ENCODE measurements around the gene FILIP1L.

Gene FILIP1L

GRCh38 chr3:100141586-100141985 lies 27.3 kb upstream of the FILIP1L start:
- TF ChIP-seq GATA3 (IDR thresholded peaks at IDR 0.05; ENCODE audit: low read depth, low read length): no peak
- no peak for TF ChIP-seq GATA2 (IDR thresholded peaks at IDR 0.05; ENCODE audit: low read depth, low read length)

- no peak for TF ChIP-seq GATA3 (IDR thresholded peaks at IDR 0.05; ENCODE audit: low read depth, low read length)
- TF ChIP-seq GATA2 (IDR thresholded peaks at IDR 0.05; ENCODE audit: low read depth, low read length): no peak
These were observed 26.7 kb upstream of the FILIP1L start for GRCh38 chr3:100140976-100141375.

- TF ChIP-seq GATA3 (IDR thresholded peaks at IDR 0.05; ENCODE audit: low read depth, low read length) (no peak), GATA2 (IDR thresholded peaks at IDR 0.05; ENCODE audit: low read depth, low read length) (no peak)
These were observed 22.6 kb upstream of the FILIP1L start for GRCh38 chr3:100136921-100137320.

- TF ChIP-seq GATA2 (IDR thresholded peaks at IDR 0.05; ENCODE audit: low read depth, low read length) (no peak), GATA3 (IDR thresholded peaks at IDR 0.05; ENCODE audit: low read depth, low read length) (no peak)
These were observed 16.9 kb upstream of the FILIP1L start for GRCh38 chr3:100131241-100131640.

- no peak for TF ChIP-seq GATA3 (IDR thresholded peaks at IDR 0.05; ENCODE audit: low read depth, low read length)
- TF ChIP-seq GATA2 (IDR thresholded peaks at IDR 0.05; ENCODE audit: low read depth, low read length): no peak
These were observed 15.6 kb upstream of the FILIP1L start for GRCh38 chr3:100129941-100130340.

- TF ChIP-seq GATA2 (IDR thresholded peaks at IDR 0.05; ENCODE audit: low read depth, low read length) (no peak), GATA3 (IDR thresholded peaks at IDR 0.05; ENCODE audit: low read depth, low read length) (no peak)
These were observed 14.3 kb upstream of the FILIP1L start for GRCh38 chr3:100128565-100128964.

GRCh38 chr3:100127792-100128191 lies 13.5 kb upstream of the FILIP1L start:
- TF ChIP-seq GATA3 (IDR thresholded peaks at IDR 0.05; ENCODE audit: low read depth, low read length) (no peak), GATA2 (IDR thresholded peaks at IDR 0.05; ENCODE audit: low read depth, low read length) (no peak)

GRCh38 chr3:100125161-100125938 lies 11.0 kb upstream of the FILIP1L start:
- TF ChIP-seq GATA3 (IDR thresholded peaks at IDR 0.05; ENCODE audit: low read depth, low read length) (no peak), GATA2 (IDR thresholded peaks at IDR 0.05; ENCODE audit: low read depth, low read length) (no peak)

GRCh38 chr3:100124201-100124761 lies 10.0 kb upstream of the FILIP1L start:
- TF ChIP-seq GATA2 (IDR thresholded peaks at IDR 0.05; ENCODE audit: low read depth, low read length): no peak
- TF ChIP-seq GATA3 (IDR thresholded peaks at IDR 0.05; ENCODE audit: low read depth, low read length): no peak

- TF ChIP-seq GATA3 (IDR thresholded peaks at IDR 0.05; ENCODE audit: low read depth, low read length) (no peak), GATA2 (IDR thresholded peaks at IDR 0.05; ENCODE audit: low read depth, low read length) (no peak)
These were observed 8.8 kb upstream of the FILIP1L start for GRCh38 chr3:100123112-100123511.

GRCh38 chr3:100122321-100122720 lies 8.0 kb upstream of the FILIP1L start:
- TF ChIP-seq GATA2 (IDR thresholded peaks at IDR 0.05; ENCODE audit: low read depth, low read length) (no peak), GATA3 (IDR thresholded peaks at IDR 0.05; ENCODE audit: low read depth, low read length) (no peak)

- TF ChIP-seq GATA2 (IDR thresholded peaks at IDR 0.05; ENCODE audit: low read depth, low read length) (no peak), GATA3 (IDR thresholded peaks at IDR 0.05; ENCODE audit: low read depth, low read length) (no peak)
These were observed 6.4 kb upstream of the FILIP1L start for GRCh38 chr3:100120693-100121092.

- TF ChIP-seq GATA2 (IDR thresholded peaks at IDR 0.05; ENCODE audit: low read depth, low read length): no peak
- no peak for TF ChIP-seq GATA3 (IDR thresholded peaks at IDR 0.05; ENCODE audit: low read depth, low read length)
These were observed 5.7 kb upstream of the FILIP1L start for GRCh38 chr3:100120012-100120411.

GRCh38 chr3:100117093-100117492 lies 2.8 kb upstream of the FILIP1L start:
- no peak for TF ChIP-seq GATA2 (IDR thresholded peaks at IDR 0.05; ENCODE audit: low read depth, low read length)
- no peak for TF ChIP-seq GATA3 (IDR thresholded peaks at IDR 0.05; ENCODE audit: low read depth, low read length)

GRCh38 chr3:100113723-100114412 lies 433 bp downstream of the FILIP1L start:
- TF ChIP-seq GATA3 (IDR thresholded peaks at IDR 0.05; ENCODE audit: low read depth, low read length): no peak
- TF ChIP-seq GATA2 (IDR thresholded peaks at IDR 0.05; ENCODE audit: low read depth, low read length): no peak

Measured in SH-SY5Y (cell line).